Measurements from ENCODE around the gene STAM2.
"Not testable (repeated sequence)": the region's sequence is repeated elsewhere in the genome, so short reads cannot be mapped to it uniquely, and the experiment has no call there.

The STAM2 gene

GRCh38 chr2:152175368-152176112 is at the start of gene STAM2:
Gene STAM2, minus strand, starts transcription at chr2:152175763. Its CDS starts 121 bp downstream, at chr2:152175642.
- Histone ChIP-seq H3K9ac (ENCODE audit: low read length) (peak within 1 kb of the TSS; percentile 97), H3K36me3 (ENCODE audit: control insufficient read depth, insufficient read depth, low read length) (no peaks in the 10 kb centered on the region), H3K27me3 (ENCODE audit: control insufficient read depth, insufficient read depth, low read length) (no peaks in the 10 kb centered on the region), H3K9me3 (ENCODE audit: control insufficient read depth, low read length) (no peaks in the 10 kb centered on the region), H3K4me1 (ENCODE audit: control insufficient read depth, insufficient read depth, low read length) (peaks cover 24% of the 10 kb centered on the region), H3K4me3 (ENCODE audit: low read length) (peak within 1 kb of the TSS; percentile 93)

DNA sequence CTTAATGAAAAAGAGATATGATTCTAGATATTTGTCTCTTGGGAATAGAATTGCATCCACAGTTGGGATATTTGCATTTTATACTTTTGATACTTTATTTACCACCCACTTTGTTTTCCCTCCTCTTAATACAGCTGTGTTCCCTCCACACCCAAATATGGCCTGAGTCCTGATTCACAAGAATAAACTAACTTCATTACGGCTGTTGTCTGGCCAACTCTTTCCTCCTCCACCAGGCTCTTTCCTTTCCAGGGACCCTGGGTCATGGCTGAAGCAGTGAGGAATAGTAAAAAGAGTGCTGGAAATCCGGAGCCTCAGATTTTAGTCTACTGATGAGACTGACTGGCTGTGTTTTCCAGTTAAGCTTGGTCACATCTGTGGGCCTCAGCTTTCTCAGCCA is 48.4 kb upstream of the STAM2 start:
- Histone ChIP-seq H3K9ac (ENCODE audit: low read length) (no peak overlapping the region), H3K27me3 (ENCODE audit: control insufficient read depth, insufficient read depth, low read length) (no peaks in the 10 kb centered on the region), H3K9me3 (ENCODE audit: control insufficient read depth, low read length) (no peaks in the 10 kb centered on the region), H3K4me3 (ENCODE audit: low read length) (no peak overlapping the region), H3K4me1 (ENCODE audit: control insufficient read depth, insufficient read depth, low read length) (no peaks in the 10 kb centered on the region), H3K36me3 (ENCODE audit: control insufficient read depth, insufficient read depth, low read length) (no peaks in the 10 kb centered on the region)

- Histone ChIP-seq H3K27me3 (ENCODE audit: control insufficient read depth, insufficient read depth, low read length) (no peaks in the 10 kb centered on the region), H3K4me1 (ENCODE audit: control insufficient read depth, insufficient read depth, low read length) (no peaks in the 10 kb centered on the region), H3K36me3 (ENCODE audit: control insufficient read depth, insufficient read depth, low read length) (no peaks in the 10 kb centered on the region), H3K4me3 (ENCODE audit: low read length) (no peak overlapping the region), H3K9me3 (ENCODE audit: control insufficient read depth, low read length) (no peaks in the 10 kb centered on the region), H3K9ac (ENCODE audit: low read length) (no peak overlapping the region)
Measured at GRCh38 chr2:152222975-152223637, 47.5 kb upstream of the STAM2 start.

- no peaks in the 10 kb centered on the region for H3K36me3 ChIP-seq (ENCODE audit: control insufficient read depth, insufficient read depth, low read length)
- H3K9ac ChIP-seq (ENCODE audit: low read length), result no peak overlapping the region
- H3K4me3 ChIP-seq (ENCODE audit: low read length), result no peak overlapping the region
- no peaks in the 10 kb centered on the region for H3K27me3 ChIP-seq (ENCODE audit: control insufficient read depth, insufficient read depth, low read length)
- H3K4me1 ChIP-seq (ENCODE audit: control insufficient read depth, insufficient read depth, low read length), result no peaks in the 10 kb centered on the region
- no peaks in the 10 kb centered on the region for H3K9me3 ChIP-seq (ENCODE audit: control insufficient read depth, low read length)
Measured at GRCh38 chr2:152221839-152222238, 46.3 kb upstream of the STAM2 start.

- H3K36me3 ChIP-seq (ENCODE audit: control insufficient read depth, insufficient read depth, low read length), result no peaks in the 10 kb centered on the region
- no peaks in the 10 kb centered on the region for H3K4me1 ChIP-seq (ENCODE audit: control insufficient read depth, insufficient read depth, low read length)
- no peak overlapping the region for H3K9ac ChIP-seq (ENCODE audit: low read length)
- H3K27me3 ChIP-seq (ENCODE audit: control insufficient read depth, insufficient read depth, low read length), result no peaks in the 10 kb centered on the region
- H3K9me3 ChIP-seq (ENCODE audit: control insufficient read depth, low read length), result no peaks in the 10 kb centered on the region
- no peak overlapping the region for H3K4me3 ChIP-seq (ENCODE audit: low read length)
Measured at GRCh38 chr2:152219077-152219828, 43.7 kb upstream of the STAM2 start.

- Histone ChIP-seq H3K4me3 (ENCODE audit: low read length) (no peak overlapping the region), H3K36me3 (ENCODE audit: control insufficient read depth, insufficient read depth, low read length) (no peaks in the 10 kb centered on the region), H3K9ac (ENCODE audit: low read length) (no peak overlapping the region), H3K4me1 (ENCODE audit: control insufficient read depth, insufficient read depth, low read length) (peaks cover 14% of the 10 kb centered on the region), H3K27me3 (ENCODE audit: control insufficient read depth, insufficient read depth, low read length) (no peaks in the 10 kb centered on the region), H3K9me3 (ENCODE audit: control insufficient read depth, low read length) (no peaks in the 10 kb centered on the region)
Measured at GRCh38 chr2:152201466-152201830, 25.9 kb upstream of the STAM2 start.

DNA sequence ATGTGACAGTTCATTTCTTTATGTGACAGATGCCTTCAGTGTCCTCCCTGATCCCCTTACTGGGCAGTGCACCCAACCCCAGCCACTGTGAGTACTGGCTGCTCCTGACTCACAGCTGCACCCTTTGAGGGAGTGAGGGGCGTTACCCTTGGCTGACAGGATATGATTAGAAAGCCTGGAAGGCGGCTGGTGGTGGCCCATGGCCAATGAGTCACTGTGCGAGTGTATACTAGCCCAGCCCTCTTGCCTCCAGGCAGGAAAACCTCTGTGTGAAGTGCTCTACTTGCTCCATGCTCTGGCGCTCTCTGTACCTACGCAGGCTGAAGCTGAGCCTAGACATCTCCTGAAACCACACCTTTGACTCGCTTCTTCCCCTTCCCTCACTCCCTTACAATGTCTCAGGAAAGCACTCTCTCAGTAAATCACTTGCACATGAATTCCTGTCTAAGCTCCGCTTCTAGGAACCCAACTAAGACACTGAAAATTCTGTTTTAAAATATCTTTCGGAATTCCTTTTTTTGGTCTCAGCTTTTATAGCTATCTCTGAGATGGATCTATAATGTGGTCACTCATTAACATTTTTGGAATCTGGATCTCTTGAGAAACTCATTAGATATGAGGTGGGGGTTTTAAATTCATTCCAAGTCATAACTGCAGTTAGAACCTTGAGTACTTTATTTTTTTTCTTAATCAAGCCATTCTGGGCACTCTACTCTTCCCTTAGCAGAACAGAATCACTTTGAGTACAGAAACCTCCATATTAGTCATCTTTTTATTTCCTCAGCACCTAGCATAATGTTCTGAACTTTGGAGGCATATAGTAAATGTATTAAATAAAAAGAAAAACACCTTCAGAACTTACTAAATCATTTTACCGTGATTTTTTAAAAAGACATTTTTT is 25.3 kb upstream of the STAM2 start:
- Histone ChIP-seq H3K36me3 (ENCODE audit: control insufficient read depth, insufficient read depth, low read length) (no peaks in the 10 kb centered on the region), H3K4me3 (ENCODE audit: low read length) (no peak overlapping the region), H3K9ac (ENCODE audit: low read length) (no peak overlapping the region), H3K27me3 (ENCODE audit: control insufficient read depth, insufficient read depth, low read length) (no peaks in the 10 kb centered on the region), H3K9me3 (ENCODE audit: control insufficient read depth, low read length) (no peaks in the 10 kb centered on the region), H3K4me1 (ENCODE audit: control insufficient read depth, insufficient read depth, low read length) (peaks cover 14% of the 10 kb centered on the region)

GRCh38 chr2:152200101-152200500 is 24.5 kb upstream of the STAM2 start:
- no peaks in the 10 kb centered on the region for H3K9me3 ChIP-seq (ENCODE audit: control insufficient read depth, low read length)
- no peak overlapping the region for H3K4me3 ChIP-seq (ENCODE audit: low read length)
- no peak overlapping the region for H3K9ac ChIP-seq (ENCODE audit: low read length)
- peaks cover 14% of the 10 kb centered on the region for H3K4me1 ChIP-seq (ENCODE audit: control insufficient read depth, insufficient read depth, low read length)
- H3K27me3 ChIP-seq (ENCODE audit: control insufficient read depth, insufficient read depth, low read length), result no peaks in the 10 kb centered on the region
- no peaks in the 10 kb centered on the region for H3K36me3 ChIP-seq (ENCODE audit: control insufficient read depth, insufficient read depth, low read length)

GRCh38 chr2:152198499-152198898 is 22.9 kb upstream of the STAM2 start:
- Histone ChIP-seq H3K27me3 (ENCODE audit: control insufficient read depth, insufficient read depth, low read length) (no peaks in the 10 kb centered on the region), H3K9me3 (ENCODE audit: control insufficient read depth, low read length) (no peaks in the 10 kb centered on the region), H3K4me3 (ENCODE audit: low read length) (no peak overlapping the region), H3K36me3 (ENCODE audit: control insufficient read depth, insufficient read depth, low read length) (no peaks in the 10 kb centered on the region), H3K4me1 (ENCODE audit: control insufficient read depth, insufficient read depth, low read length) (peaks cover 14% of the 10 kb centered on the region), H3K9ac (ENCODE audit: low read length) (no peak overlapping the region)

- H3K4me1 ChIP-seq (ENCODE audit: control insufficient read depth, insufficient read depth, low read length), result peaks cover 14% of the 10 kb centered on the region
- not testable (repeated sequence) for H3K36me3 ChIP-seq (ENCODE audit: control insufficient read depth, insufficient read depth, low read length); H3K9me3 ChIP-seq (ENCODE audit: control insufficient read depth, low read length); H3K4me3 ChIP-seq (ENCODE audit: low read length); H3K27me3 ChIP-seq (ENCODE audit: control insufficient read depth, insufficient read depth, low read length); H3K9ac ChIP-seq (ENCODE audit: low read length)
Measured at GRCh38 chr2:152197508-152198284, 22.1 kb upstream of the STAM2 start.
